ENCODE results near the gene CATSPERZ. TPM values are rescaled to one million over a fixed set of nuclear protein-coding genes. Genes with fewer than 3 reads are reported as not detected.
A peak's percentile ranks its signal among the peaks of the same experiment; 100 is the strongest.

Gene CATSPERZ
- total and polyA plus RNA-seq, 2 of the 13 experiments (the other 11 are each of a cell fraction or from before 2014, with no cell fraction given): 0.22 to 0.48 TPM

GRCh38 chr11:64314805-64315561 is 14.8 kb downstream of the CATSPERZ start:
- ChIA-PET POLR2A (interaction anchor here (4.5 kb wide), 1 partner anchor 9 kb away, joined by 103 read pairs; the partner anchor contains the start of gene ESRRA), CTCF (ENCODE audit: low intra/inter-chr PET ratio, low total read pairs) (no interaction called here)
- intact Hi-C loops (cut with micrococcal nuclease; ENCODE audit: unreplicated experiment) (no loop called here), in situ Hi-C loops (cut with HindIII; ENCODE audit: extremely low pct_ligation_motif_present, low pct_unique_long_range_greater_than_20kb) (no loop called here)
- no peak overlapping the region for H3K4me2 ChIP-seq (ENCODE audit: low read depth, low read length)
- WGBS (ENCODE audit: low lambda C conversion rate): 95% methylated on average over 17 of the region's 24 CpGs
- peaks cover 0 to 18% of the 10 kb centered on the region in 2 experiments; a peak in 2 of 5 replicates for H3K36me3 ChIP-seq (replicated peaks in 1 of 2; ENCODE audit: control insufficient read depth in 1 of 2, insufficient read depth in 2 of 2, low read length in 2 of 2)
- DNase-seq (ENCODE audit: low spot score): no peak
- TF ChIP-seq ZNF547 (CRISPR knock-in tag; IDR thresholded peaks at IDR 0.05) (no peak), RXRA (CRISPR knock-in tag; IDR thresholded peaks at IDR 0.05) (0 out of 2 replicates have a peak, but pooled peaks have one; percentile 16), JUNB (CRISPR knock-in tag; IDR thresholded peaks at IDR 0.05; ENCODE audit: borderline replicate concordance) (no peak), MAFF (IDR thresholded peaks at IDR 0.05; ENCODE audit: low read depth, low read length) (no peak), ZBTB4 (CRISPR knock-in tag; IDR thresholded peaks at IDR 0.05; ENCODE audit: borderline replicate concordance) (0 out of 2 replicates have a peak, but pooled peaks have one; percentile 48), ZNF629 (CRISPR knock-in tag; conservative IDR thresholded peaks at IDR 0.05) (peak; percentile 79)
- TF ChIP-seq, protein P1, sequence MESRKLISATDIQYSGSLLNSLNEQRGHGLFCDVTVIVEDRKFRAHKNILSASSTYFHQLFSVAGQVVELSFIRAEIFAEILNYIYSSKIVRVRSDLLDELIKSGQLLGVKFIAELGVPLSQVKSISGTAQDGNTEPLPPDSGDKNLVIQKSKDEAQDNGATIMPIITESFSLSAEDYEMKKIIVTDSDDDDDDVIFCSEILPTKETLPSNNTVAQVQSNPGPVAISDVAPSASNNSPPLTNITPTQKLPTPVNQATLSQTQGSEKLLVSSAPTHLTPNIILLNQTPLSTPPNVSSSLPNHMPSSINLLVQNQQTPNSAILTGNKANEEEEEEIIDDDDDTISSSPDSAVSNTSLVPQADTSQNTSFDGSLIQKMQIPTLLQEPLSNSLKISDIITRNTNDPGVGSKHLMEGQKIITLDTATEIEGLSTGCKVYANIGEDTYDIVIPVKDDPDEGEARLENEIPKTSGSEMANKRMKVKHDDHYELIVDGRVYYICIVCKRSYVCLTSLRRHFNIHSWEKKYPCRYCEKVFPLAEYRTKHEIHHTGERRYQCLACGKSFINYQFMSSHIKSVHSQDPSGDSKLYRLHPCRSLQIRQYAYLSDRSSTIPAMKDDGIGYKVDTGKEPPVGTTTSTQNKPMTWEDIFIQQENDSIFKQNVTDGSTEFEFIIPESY (CRISPR knock-in tag; IDR thresholded peaks at IDR 0.05): peak; percentile 91
- no peaks in the 10 kb centered on the region; a peak in 1 of 5 replicates for H3K27me3 ChIP-seq (ENCODE audit: control insufficient read depth in 1 of 2, insufficient read depth in 2 of 2, low read length in 2 of 2)
- BruUV-seq (replicated peaks): no TSS peak
- H3K79me2 ChIP-seq (ENCODE audit: insufficient read depth, low read length): peaks cover 15% of the 10 kb centered on the region
- no peaks in the 10 kb centered on the region for H3K9me3 ChIP-seq (ENCODE audit: low read length)
- no peaks in the 10 kb centered on the region for H4K20me1 ChIP-seq (ENCODE audit: insufficient read depth, low read length)
- FAIRE-seq: no peak
- H3K27ac ChIP-seq (ENCODE audit: extremely low read length, insufficient read depth, low read length): no peak overlapping the region
- no peak overlapping the region for H3K9ac ChIP-seq (ENCODE audit: insufficient read depth, low read depth, low read length)
- no peak overlapping the region for H3K4me3 ChIP-seq (replicated peaks in 1 of 3; ENCODE audit: insufficient read depth in 1 of 3, low read depth in 2 of 3, low read length in 3 of 3)
- H2AFZ ChIP-seq (ENCODE audit: low read length): no peak overlapping the region
- H3K4me1 ChIP-seq (ENCODE audit: insufficient read depth, low read length): peaks cover 34% of the 10 kb centered on the region
- no peak for ATAC-seq

Measured in HepG2 (cell line).